Inflammatory macrophage (primary cell): Measurements from ENCODE around the gene HLA-E.
"Not testable (repeated sequence)": the region's sequence is repeated elsewhere in the genome, so short reads cannot be mapped to it uniquely, and the experiment has no call there.

Experiments
- DNase-seq, 2 donors: peaks; one replicate each; pipeline ENCODE4 v3.0.0-alpha.2; 2020 to 2022
- total RNA-seq, 18 experiments: gene quantifications; one replicate each; lab custom pipeline; 2026; ENCODE audit warnings: mixed read lengths in 6 of 18, inconsistent platforms in 2 of 18; lab: John Stamatoyannopoulos, UW

Gene HLA-E
- total RNA-seq: 456 to 1,225 (median 579) reads per million in 18 experiments

DNA sequence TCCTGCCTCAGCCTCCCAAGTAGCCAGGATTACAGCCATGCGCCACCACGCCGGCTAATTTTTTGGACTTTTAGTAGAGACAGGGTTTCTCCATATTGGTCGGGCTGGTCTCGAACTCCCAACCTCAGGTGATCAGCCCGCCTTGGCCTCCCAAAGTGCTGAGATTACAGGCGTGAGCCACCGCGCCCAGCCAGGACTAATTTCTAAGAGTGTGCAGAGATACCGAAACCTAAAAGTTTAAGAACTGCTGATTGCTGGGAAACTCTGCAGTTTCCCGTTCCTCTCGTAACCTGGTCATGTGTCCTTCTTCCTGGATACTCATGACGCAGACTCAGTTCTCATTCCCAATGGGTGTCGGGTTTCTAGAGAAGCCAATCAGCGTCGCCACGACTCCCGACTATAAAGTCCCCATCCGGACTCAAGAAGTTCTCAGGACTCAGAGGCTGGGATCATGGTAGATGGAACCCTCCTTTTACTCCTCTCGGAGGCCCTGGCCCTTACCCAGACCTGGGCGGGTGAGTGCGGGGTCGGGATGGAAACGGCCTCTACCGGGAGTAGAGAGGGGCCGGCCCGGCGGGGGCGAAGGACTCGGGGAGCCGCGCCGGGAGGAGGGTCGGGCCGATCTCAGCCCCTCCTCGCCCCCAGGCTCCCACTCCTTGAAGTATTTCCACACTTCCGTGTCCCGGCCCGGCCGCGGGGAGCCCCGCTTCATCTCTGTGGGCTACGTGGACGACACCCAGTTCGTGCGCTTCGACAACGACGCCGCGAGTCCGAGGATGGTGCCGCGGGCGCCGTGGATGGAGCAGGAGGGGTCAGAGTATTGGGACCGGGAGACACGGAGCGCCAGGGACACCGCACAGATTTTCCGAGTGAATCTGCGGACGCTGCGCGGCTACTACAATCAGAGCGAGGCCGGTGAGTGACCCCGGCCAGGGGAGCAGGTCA, at the start of gene HLA-E:
Gene HLA-E, plus strand, starts transcription at position 429 of the 945 bp plus-strand sequence. Its CDS starts 23 bp downstream, at position 452.
- DNase-seq: peak; percentile 99 to 100

DNA sequence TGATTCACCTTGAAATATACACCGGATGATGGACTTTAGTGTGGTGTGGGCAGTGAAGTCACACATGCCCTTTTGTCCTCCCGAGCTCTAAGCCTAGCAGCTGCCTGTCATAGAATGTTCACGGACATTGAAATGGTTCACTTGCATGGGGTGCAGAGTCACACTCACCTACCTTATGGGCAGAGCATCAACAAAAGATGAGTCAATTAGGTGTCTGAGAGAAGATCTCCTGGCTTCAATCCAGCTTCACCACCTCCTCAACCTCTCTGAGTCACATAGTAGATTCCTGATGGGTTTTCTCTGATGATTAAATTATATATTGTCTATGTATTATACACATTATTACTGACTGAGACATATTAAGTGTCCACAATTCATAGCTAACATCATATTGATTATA, 48.1 kb upstream of the HLA-E start:
- no peak for DNase-seq

DNA sequence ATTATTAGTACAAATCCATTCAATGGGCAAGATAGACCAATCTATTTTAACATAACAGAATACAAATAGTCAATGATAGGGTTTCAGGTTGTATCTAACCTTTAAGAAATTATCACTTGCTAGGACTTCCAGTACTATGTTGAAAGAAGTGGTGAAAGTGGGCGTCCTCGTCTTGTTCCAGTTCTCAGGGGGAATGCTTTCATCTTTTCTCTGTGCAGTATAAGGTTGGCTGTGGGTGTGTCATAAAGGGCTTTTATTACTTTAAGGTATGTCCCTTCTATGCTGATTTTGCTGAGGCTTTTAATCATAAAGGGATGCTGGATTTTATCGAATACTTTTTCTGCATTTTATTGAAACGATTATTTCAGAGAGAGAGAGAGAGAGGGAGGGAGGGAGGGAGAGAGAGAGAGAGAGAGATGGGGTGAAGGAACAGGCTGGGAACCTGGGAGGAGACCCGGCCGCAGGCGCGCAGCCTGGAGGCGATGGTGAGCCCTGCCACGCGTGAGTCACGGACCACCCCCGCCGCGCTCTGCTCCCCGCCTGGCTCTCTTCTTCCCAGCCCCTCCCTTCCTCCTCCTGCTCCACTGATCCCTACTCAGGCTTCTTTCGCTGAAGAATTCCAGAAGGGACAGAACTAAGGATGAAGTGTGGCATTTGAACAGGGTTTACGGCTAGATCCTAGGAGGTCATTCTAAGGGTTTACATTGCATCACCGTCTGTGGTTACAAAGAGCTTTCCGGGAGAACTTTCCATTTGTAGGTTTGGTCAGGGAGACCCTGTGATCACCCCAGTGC, 45.5 kb upstream of the HLA-E start:
- DNase-seq: peak in 1 of 2 donors; percentile 16

DNA sequence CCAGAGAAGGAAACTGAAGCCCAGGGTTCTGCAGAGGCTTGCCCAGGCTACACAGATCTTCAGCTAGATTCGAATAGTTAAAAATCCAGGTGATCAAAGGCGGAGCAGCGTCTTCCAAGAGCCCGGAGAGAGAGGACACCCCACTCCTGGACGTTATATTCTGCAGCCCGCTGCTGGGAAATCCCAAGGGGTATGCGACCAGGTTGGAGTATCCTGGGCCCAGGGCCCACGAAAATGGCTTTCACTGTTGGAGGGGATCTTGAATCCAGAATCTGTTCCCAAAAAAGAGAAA, 44.9 kb upstream of the HLA-E start:
- no peak for DNase-seq

DNA sequence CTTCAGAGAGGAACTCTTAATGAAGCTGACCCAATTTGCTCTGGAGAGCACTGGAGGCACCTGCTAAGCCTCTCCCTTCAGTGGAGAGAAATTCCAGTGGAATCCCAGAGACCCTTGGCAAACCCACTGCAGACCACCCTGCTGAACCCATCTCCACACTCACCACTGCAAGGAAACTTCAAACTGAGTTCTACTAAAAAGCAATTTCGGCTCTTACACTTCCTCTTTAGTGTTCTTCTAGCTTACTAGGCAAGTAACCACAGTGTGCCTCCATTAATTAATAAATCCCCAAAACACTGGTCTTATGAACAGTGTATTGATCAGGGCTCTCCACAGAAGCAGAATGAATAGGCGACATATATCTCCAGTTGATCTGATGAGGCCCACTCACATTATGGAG, 43.0 kb upstream of the HLA-E start:
- DNase-seq: no peak

DNA sequence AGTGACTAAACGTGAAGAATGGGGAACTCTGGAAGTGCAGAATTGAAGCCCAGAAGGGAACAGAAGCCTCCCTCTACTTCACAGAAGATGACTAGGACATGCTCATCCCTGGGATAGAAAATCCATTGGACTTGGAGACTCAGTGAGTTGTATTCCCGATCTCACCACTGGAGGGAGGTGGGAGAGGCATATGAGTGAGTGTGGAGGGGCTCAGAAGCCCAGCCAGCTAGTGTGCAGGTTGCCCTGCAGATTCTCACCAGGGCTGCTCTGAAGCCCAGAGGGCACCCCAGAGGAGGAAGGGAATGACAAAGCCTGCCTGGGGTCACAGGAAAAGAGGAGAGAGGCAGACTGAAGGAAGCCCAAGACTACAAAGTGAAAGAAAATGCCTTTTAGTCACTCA, 42.1 kb upstream of the HLA-E start:
- no peak for DNase-seq

DNA sequence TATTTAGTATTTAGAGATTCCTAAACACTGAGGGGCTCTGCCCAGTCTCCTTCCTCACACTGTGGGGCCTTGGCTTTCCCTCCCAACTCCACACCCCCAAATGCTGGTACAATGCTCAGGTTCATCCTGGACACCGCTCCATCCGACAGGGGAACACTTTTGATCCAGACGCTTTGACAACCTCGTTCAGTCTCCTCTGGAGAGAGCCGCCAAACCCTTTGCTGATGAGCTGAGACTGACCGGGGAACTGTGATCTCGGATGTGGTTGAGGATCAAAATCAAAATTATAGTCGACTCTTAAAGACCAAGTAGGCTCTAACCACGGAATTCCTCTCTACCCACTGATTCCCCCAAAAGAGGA, 38.8 kb upstream of the HLA-E start:
- no peak for DNase-seq

DNA sequence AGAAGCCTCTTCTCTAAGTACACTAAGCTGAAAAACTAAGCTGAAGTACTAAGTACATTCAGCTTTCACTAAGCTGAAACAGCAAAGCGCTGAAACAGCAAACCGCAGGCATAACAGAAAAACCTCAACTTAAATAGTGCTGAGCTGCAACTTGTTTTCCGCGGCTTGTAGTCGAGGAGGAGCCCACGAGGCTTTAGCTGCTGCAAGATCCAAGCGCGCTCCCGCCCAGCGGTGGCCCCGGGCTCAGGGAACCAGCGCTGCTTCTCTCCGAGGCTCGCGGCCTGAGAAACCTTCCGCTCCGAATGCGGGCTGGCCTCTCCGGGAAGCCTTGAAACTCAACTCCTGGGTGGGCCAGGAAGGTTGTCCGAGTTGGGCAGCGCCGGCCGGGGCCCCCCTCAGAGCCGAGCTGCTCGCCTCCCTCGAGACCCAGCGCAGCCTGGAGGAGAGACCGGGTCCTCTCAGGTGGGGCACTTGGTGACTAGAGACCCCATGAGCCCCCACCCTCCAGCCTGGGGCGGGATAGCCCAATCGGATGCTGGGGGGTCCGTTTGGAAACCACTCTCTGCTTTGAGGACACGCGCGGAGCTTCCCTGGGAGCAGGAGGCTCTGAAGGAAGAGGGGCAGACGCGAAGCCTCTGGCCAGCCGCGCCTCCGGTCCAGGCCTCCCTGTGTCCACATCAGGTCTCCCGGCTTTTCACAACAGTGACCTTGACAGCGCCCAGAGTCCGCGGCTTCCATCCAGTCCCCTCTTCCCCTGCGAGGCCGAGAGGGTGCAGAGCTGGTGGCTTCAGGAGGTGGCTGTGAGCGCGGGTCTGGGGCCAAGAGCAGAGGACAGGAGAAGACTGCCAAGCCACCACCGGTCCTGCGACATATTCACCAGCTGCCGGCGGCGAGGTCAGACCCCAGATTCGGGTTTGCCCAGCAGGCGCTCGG, 38.1 kb upstream of the HLA-E start:
- DNase-seq: peak; percentile 92

DNA sequence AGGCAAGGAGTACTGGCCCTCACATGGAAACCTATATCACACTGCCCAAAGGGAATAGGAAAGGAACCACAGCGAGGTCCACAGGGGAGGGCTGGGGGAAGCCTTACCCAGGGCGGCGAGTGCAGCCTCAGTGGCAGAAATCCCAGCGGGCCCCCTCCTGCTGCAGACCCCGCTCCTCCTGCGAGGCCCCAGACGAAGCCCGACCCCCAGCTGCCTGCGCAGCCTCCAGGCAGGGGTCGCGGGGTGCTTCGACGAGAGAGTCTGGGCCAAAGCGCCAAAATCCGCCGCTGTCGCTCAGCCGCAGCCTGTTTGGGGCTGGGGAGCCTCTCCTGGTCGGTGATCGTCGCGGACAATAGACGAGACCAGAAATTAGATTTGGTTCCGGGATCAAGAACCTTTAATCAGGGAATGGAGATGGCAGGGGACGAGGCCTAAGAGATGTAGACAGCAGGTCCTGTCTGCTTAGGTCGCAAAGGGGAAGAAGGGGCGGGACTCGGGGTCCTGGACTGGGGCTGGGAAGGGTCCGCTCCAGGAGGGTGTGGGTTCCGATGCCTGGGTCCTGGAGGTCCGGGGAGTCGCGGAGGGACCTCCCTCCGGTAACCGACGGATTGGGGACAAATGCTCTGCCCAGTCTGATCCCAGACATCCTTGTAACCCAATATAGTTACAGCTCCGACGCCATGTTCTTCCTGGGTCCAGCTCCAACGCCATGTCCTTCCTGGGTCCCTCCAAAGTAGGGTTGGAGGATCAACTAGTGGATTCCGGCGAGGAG, 36.4 kb upstream of the HLA-E start:
- no peak for DNase-seq

DNA sequence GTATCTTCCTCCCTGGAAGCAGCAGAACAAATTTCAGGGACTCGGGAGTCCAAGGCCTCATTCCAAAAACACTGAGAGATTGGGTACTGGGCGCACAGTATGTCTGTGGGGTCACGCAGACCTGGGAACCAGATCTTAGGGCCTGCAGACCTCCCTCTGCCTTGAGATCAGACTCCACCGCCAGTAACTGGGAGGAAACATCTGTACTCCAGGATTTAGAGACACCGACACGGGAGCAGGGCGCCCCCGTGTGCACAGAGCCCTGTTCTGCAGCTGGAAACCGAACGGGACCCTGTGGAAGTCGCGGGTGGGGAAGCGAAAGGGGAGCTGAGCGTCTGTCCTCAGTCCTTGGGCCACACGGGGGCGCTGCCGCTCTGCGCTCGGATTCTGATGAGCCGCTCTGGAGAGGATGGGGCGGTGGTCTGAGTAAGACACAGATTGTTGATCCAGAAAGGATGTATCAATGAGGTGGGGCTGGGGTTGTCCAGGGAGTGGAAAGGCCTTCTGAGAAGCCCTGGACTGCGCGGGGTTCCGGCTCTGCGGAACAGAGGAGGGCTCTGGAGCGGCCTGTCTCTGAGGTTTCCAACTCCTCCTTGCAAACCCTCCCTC, 35.7 kb upstream of the HLA-E start:
- peak; percentile 84 to 88 for DNase-seq

DNA sequence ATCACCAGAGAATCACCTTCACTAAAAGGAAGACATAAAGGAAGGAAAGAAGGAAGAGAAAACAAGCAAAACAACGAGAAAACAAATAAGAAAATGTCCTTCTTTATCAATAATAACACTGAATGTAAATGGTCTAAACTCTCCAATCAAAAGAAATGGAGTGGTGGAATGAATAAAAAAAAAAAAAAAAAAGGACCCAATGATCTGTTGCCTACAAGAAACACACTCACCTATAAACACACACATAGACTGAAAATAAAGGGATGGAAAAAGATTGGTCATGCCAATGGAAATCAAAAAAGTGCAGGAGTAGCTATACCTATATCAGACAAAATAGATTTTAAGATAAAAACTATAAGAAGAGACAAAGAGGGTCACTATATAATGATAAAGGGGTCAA, 30.2 kb upstream of the HLA-E start:
- no peak for DNase-seq

DNA sequence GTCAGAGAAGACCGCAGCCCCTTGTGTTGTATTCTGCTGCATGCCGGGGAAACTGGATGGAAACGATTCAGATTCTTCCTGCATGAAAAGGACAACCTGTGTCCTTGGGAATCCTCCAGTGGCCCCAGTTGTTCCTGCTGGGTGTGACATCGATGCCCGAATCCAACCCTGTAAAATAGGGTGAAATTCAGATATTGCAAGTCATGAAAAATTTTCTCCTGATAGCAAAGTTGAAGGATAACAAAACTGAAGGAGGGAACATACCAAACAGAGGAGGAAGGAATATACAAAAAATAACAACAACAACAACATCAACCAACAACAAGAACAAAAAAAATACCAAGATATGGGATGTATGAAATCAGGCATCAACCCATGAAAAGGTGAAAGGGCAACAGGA, 28.3 kb upstream of the HLA-E start:
- DNase-seq: no peak

DNA sequence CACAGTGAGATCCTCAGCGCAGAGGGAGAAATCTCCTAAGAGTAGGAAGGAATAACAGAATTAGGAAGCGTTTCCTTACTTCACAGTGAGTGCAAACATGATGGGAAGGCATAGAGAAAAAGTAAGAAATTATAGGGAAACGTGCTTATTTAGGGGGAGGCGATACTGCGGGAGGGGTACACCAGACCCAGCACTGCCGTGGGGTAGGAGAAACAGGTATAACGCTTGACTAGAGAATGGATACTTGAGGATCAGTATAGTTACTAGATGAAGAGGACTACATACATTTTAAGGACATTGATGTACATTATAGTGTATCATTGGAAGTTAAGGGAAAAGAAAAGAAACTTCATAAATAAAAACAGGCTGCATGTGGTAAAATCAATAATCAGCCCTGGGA, 26.8 kb upstream of the HLA-E start:
- DNase-seq: no peak

DNA sequence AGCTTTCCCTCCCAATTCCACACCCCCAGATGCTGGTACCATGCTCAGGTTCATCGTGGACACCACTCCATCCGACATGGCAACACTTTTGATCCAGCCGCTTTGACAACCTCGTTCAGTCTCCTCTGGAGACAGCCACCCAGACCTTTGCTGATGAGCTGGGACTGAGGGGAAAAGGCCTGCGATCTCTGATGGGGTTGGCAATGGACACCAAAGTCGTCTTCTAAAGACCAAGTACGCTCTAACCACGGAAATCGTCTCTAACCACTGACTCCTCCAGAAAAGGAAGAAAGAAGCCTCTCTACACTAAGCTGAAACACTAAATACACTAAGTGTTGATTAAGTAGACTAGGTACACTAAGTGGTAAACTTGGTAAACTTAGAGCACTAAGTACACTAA, 26.1 kb upstream of the HLA-E start:
- DNase-seq: no peak

DNA sequence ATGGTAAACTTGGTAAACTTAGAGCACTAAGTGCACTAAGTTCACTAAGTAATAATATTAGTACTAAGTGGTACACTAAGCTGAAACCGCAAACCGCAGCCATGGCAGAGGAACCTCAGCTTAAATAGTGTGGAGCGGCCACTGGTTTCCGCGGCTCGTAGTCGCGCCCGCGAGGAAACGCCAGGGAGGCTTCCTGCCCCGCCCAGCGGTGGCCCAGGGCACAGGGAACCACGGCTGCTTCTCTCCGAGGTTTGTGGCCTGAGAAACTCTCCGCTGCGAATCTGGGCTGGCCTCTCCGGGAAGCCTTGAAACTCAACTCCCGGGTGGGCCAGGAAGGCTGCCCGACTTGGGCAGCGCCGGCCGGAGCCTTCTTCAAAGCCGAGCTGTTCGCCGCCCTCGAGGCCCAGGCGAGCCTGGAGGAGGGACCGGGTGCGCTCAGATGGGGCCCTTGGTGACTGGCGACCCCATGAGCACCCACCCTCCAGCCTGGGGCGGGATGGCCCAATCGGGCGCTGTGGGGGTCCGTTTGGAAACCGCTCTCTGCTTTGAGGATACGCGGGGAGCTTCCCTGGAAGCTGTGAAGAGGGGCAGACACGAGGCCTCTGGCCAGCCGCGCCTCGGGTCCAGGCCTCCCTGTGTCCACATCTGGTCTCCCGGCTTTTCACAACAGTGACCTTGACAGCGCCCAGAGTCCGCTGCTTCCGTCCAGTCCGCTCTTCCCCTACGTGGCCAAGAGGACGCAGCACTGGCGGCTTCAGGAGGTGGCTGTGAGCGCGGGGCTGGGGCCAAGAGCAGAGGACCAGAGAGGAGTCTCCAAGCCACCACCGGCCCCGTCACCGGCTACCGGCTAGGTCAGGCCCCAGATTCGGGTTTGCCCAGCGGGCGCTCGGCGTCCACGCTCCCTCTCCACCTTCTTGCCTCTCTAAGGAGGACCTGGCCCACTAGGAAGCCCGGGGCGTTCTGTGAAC, 25.4 kb upstream of the HLA-E start:
- peak; percentile 66 to 72 for DNase-seq

DNA sequence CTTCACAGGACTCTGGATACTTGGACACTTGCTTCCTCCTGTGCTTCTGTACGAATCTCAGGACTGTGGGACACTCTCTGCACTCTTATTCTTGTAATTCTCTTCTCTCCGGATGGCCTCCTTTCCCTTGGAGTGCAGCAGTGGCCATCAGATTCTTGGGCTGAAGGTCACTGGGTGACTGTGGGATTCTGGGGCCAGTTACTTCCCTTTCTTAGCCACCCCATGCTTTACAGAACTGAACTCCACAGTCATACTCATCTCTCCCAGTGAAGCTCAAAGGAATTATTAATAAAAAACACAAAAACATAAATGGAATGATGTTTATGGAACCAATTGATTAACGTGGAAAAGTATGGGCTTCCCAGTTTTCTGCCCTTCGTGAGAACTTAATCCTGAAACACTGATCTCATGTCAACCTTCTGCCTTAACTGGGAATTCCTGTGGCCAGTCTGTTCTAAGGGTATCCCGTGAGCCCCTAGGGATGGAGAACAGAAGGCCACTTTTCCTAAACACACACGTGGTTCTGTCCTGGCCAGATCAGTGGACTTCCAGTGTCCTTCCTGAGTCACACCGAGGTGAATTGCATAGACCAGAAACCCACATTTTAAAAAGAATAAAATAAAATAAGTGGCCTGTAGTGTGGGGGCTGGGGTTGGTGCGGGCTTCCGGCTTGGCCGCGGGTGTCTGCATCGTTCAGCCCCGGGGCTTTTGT, 23.6 kb upstream of the HLA-E start:
- peak; percentile 51 to 54 for DNase-seq

DNA sequence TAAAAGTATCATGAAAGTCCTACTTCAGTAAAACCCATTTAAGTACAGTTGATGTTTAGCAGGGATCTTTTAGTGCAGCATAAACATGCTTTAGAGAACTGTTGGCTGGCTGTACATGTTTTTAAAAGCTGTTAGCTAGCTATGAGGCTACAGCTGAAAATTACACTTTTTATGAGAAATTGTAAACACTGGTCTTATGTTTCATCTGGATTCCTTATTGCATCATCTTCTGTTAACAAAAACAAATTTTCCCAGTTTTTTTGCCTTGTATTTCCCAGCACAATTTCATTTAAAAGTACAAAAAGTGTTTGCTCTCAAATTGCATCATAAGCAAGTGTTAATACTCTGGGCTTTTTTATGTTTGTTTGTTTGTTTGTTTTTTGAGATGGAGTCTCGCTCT, 18.3 kb upstream of the HLA-E start:
- no peak for DNase-seq

DNA sequence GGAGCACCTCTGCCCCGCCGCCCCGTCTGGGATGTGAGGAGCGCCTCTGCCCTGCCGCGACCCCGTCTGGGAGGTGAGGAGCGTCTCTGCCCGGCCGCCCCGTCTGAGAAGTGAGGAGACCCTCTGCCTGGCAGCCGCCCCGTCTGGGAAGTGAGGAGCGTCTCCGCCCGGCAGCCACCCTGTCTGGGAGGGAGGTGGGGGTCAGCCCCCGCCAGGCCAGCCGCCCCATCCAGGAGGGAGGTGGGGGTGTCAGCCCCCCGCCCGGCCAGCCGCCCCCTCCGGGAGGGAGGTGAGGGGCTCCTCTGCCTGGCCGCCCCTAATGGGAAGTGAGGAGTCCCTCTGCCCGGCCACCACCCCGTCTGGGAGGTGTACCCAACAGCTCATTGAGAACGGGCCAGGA, 14.2 kb upstream of the HLA-E start:
- DNase-seq: not testable (repeated sequence)

DNA sequence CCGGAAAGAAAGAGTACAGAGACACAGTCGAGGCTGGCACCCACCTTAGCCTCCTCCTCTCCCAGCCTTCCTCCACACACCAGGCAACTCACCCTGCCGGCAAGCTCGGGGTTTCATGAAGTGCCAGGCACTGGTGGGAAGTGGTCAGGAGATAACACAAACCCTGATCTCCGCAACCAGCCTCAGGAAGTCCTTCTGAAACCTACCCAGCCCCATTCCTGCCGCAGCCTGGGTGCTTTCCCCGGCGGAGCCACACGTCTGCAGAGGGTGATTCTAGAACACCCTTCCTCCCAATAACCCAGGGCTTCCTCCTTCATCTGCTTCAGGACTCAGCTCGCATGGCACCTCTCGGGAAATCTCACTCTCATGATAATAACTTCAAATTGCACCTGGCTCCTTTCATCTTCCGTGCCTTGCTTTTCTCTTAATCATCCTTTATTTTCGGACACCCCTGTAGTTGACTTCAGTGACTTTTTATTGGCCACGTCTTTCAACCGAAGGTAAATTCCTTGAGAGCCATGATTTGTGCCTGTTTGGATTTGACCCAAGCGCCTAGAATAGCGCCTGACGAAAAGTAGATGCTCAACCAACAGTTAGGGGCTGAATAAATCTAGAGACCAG, 8.7 kb upstream of the HLA-E start:
- DNase-seq: peak; percentile 15 to 52
